ENCODE results near the gene PTDSS2.

Gene PTDSS2

DNA sequence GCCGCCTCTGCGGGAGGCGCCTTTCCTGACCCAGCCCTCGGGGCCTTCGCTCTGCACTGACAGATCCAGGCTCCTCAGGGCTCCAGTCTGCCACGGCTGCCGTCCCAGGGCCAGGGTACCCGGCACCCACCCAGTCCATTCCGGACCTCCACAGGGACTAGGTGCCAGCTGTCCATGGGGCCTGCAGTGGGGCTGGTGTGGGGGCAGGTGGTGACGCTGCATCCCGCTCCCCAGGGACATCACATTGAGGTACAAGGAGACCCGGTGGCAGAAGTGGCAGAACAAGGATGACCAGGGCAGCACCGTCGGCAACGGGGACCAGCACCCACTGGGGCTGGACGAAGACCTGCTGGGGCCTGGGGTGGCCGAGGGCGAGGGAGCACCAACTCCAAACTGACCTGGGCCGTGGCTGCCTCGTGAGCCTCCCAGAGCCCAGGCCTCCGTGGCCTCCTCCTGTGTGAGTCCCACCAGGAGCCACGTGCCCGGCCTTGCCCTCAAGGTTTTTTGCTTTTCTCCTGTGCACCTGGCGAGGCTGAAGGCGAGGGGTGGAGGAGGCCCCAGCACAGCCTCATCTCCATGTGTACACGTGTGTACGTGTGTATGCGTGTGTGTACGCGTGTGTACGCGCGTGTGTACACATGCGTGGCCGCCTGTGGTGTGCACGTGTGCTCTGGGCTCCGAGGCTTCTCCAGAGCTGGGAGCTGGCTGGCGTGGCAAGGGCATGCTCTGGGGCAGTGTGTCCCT, 40.3 kb downstream of the PTDSS2 start:
- no peak for ATAC-seq (ENCODE audit: low read depth)
- no peaks in the 10 kb centered on the region for H3K4me1 ChIP-seq (ENCODE audit: insufficient read depth, poor library complexity, severe bottlenecking)
- no peaks in the 10 kb centered on the region for H3K9me3 ChIP-seq (ENCODE audit: severe bottlenecking)
- no peak overlapping the region for H3K27ac ChIP-seq (ENCODE audit: poor library complexity, severe bottlenecking)
- H3K4me3 ChIP-seq (ENCODE audit: severe bottlenecking), result no peak overlapping the region
- peaks cover 20% of the 10 kb centered on the region for H3K36me3 ChIP-seq (ENCODE audit: low read depth)
- TF ChIP-seq, protein P1, sequence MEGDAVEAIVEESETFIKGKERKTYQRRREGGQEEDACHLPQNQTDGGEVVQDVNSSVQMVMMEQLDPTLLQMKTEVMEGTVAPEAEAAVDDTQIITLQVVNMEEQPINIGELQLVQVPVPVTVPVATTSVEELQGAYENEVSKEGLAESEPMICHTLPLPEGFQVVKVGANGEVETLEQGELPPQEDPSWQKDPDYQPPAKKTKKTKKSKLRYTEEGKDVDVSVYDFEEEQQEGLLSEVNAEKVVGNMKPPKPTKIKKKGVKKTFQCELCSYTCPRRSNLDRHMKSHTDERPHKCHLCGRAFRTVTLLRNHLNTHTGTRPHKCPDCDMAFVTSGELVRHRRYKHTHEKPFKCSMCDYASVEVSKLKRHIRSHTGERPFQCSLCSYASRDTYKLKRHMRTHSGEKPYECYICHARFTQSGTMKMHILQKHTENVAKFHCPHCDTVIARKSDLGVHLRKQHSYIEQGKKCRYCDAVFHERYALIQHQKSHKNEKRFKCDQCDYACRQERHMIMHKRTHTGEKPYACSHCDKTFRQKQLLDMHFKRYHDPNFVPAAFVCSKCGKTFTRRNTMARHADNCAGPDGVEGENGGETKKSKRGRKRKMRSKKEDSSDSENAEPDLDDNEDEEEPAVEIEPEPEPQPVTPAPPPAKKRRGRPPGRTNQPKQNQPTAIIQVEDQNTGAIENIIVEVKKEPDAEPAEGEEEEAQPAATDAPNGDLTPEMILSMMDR (IDR thresholded peaks at IDR 0.05; ENCODE audit: poor library complexity, severe bottlenecking), result no peak
- H3K27me3 ChIP-seq (ENCODE audit: insufficient read depth, poor library complexity, severe bottlenecking), result no peaks in the 10 kb centered on the region
- peak; percentile 63 for DNase-seq (ENCODE audit: low spot score)

DNA sequence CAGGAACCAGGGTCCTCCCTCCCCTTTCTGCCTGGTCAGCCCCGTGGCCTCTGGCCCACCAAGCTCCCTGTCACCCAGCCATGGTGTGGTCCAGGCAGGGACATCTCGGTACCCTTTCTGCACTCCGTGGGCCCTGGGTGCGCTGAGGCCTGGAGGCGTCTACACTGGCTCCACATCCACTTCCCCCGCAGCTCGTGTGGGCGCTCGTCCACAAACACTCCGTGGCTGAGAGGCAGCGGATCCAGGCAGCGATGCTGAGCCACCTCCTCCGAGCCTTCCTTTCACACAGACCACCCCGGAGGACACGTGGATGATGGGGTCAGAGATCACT, 40.8 kb downstream of the PTDSS2 start:
- Histone ChIP-seq H3K9me3 (ENCODE audit: severe bottlenecking) (no peaks in the 10 kb centered on the region), H3K36me3 (ENCODE audit: low read depth) (peaks cover 26% of the 10 kb centered on the region), H3K27ac (ENCODE audit: poor library complexity, severe bottlenecking) (no peak overlapping the region), H3K4me1 (ENCODE audit: insufficient read depth, poor library complexity, severe bottlenecking) (no peaks in the 10 kb centered on the region), H3K27me3 (ENCODE audit: insufficient read depth, poor library complexity, severe bottlenecking) (no peaks in the 10 kb centered on the region), H3K4me3 (ENCODE audit: severe bottlenecking) (no peak overlapping the region)
- DNase-seq (ENCODE audit: low spot score), result no peak
- no peak for ATAC-seq (ENCODE audit: low read depth)
- TF ChIP-seq, protein P1 (IDR thresholded peaks at IDR 0.05; ENCODE audit: poor library complexity, severe bottlenecking), result no peak

DNA sequence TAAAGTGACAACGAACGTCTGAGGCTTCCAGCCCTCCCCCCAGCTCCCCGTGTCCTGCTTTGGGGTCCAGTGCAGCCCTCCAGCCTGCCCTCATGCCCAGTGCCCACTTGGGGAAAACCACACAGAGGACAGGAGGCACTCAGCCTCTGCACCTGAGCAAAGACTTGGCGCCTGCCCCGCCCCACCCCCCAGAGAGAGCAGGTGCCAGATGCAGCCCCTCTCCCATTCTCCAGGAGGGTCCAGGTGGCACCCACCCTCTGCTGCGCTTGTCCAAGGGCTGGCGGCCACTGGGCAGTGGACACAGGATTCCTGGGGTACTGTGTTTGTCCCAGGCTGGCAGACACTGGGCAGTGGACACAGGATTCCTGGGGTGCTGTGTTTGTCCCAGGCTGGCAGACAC, 41.3 kb downstream of the PTDSS2 start:
- ATAC-seq (ENCODE audit: low read depth), result no peak
- Histone ChIP-seq H3K4me3 (ENCODE audit: severe bottlenecking) (no peak overlapping the region), H3K4me1 (ENCODE audit: insufficient read depth, poor library complexity, severe bottlenecking) (no peaks in the 10 kb centered on the region), H3K27ac (ENCODE audit: poor library complexity, severe bottlenecking) (no peak overlapping the region), H3K27me3 (ENCODE audit: insufficient read depth, poor library complexity, severe bottlenecking) (no peaks in the 10 kb centered on the region), H3K36me3 (ENCODE audit: low read depth) (peaks cover 30% of the 10 kb centered on the region), H3K9me3 (ENCODE audit: severe bottlenecking) (no peaks in the 10 kb centered on the region)
- DNase-seq (ENCODE audit: low spot score), result peak; percentile 52
- TF ChIP-seq, protein P1 (IDR thresholded peaks at IDR 0.05; ENCODE audit: poor library complexity, severe bottlenecking), result no peak

DNA sequence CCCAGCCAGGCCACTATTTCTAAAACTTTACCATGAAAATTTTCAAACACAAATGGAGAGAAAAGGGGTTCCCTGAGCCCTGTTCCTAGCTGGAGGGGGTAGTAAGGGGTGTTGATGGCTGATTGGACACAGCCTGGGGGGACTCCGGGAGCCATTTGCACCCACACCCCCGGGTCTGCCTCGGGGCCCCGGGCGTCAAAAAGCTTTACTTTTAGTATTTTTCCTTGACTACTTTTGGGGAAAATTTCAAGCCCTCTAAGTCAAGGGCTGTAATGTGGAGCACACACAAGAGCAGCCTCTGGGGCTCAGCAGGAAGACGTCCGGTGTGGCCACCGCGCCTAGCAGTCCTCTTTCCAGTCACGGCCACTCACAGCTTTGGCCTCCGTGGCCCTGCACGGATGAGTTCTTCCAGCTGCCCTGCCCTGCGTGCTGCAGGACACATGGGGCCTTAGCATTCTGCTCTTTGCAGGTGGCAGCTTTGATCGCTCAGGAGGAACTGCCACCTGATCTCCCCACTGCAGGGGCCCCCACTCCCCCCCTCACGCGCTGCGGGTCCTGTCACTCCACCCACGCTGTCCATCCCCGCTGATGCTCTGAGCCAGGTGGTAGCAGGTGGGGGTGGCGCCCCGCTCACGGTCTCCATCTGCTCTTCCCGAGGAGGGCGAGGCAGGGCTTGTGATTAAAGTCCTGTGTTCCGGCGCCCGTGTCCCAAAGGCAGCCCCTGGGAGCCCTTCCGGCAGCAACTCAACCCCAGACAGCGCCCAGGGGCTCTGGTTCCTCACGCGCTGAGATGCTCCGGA, 42.5 kb downstream of the PTDSS2 start:
- Histone ChIP-seq H3K9me3 (ENCODE audit: severe bottlenecking) (no peaks in the 10 kb centered on the region), H3K27me3 (ENCODE audit: insufficient read depth, poor library complexity, severe bottlenecking) (no peaks in the 10 kb centered on the region), H3K4me1 (ENCODE audit: insufficient read depth, poor library complexity, severe bottlenecking) (no peaks in the 10 kb centered on the region), H3K4me3 (ENCODE audit: severe bottlenecking) (no peak overlapping the region), H3K36me3 (ENCODE audit: low read depth) (peaks cover 37% of the 10 kb centered on the region), H3K27ac (ENCODE audit: poor library complexity, severe bottlenecking) (no peak overlapping the region)
- ATAC-seq (ENCODE audit: low read depth) (no peak), DNase-seq (ENCODE audit: low spot score) (no peak)
- TF ChIP-seq, protein P1 (IDR thresholded peaks at IDR 0.05; ENCODE audit: poor library complexity, severe bottlenecking), result no peak
